ENCODE data around the gene LSAMP. TPM values are rescaled to one million over a fixed set of nuclear protein-coding genes. Genes with fewer than 3 reads are reported as not detected.

Gene LSAMP
- total and polyA plus RNA-seq, 2 of the 13 experiments (the other 11 are each of a cell fraction or from before 2014, with no cell fraction given) = not detected

DNA sequence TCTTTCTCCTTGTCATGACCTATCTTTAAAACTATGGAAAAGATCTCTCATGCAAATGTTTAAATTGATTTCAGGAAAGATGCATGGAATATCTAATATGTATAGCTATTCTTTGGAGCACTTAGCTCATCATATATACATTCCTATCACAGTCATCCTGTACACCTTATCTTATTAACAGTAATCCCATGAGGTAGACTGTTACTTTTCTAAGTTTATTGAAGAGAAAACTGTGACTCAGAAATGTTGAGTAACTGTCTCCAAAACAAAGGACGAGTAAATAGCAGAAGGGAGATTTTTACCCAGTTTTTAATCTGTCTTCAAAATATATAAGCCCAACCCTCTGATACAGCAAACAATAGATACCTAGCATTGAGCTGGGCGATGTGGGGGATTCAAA lies 513.7 kb downstream of the LSAMP start (continued):
- no peak for TF ChIP-seq SP2 (CRISPR knock-in tag; IDR thresholded peaks at IDR 0.05)
- no peak for TF ChIP-seq HOXA3 (CRISPR knock-in tag; IDR thresholded peaks at IDR 0.05)
- TF ChIP-seq FOXM1 (CRISPR knock-in tag; IDR thresholded peaks at IDR 0.05) = no peak
- no peak for TF ChIP-seq TARDBP (CRISPR knock-in tag; IDR thresholded peaks at IDR 0.05)
- TF ChIP-seq, protein P1, sequence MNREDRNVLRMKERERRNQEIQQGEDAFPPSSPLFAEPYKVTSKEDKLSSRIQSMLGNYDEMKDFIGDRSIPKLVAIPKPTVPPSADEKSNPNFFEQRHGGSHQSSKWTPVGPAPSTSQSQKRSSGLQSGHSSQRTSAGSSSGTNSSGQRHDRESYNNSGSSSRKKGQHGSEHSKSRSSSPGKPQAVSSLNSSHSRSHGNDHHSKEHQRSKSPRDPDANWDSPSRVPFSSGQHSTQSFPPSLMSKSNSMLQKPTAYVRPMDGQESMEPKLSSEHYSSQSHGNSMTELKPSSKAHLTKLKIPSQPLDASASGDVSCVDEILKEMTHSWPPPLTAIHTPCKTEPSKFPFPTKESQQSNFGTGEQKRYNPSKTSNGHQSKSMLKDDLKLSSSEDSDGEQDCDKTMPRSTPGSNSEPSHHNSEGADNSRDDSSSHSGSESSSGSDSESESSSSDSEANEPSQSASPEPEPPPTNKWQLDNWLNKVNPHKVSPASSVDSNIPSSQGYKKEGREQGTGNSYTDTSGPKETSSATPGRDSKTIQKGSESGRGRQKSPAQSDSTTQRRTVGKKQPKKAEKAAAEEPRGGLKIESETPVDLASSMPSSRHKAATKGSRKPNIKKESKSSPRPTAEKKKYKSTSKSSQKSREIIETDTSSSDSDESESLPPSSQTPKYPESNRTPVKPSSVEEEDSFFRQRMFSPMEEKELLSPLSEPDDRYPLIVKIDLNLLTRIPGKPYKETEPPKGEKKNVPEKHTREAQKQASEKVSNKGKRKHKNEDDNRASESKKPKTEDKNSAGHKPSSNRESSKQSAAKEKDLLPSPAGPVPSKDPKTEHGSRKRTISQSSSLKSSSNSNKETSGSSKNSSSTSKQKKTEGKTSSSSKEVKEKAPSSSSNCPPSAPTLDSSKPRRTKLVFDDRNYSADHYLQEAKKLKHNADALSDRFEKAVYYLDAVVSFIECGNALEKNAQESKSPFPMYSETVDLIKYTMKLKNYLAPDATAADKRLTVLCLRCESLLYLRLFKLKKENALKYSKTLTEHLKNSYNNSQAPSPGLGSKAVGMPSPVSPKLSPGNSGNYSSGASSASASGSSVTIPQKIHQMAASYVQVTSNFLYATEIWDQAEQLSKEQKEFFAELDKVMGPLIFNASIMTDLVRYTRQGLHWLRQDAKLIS (CRISPR knock-in tag; IDR thresholded peaks at IDR 0.05) = no peak

- no peak for TF ChIP-seq NFE2 (CRISPR knock-in tag; IDR thresholded peaks at IDR 0.05)
- no peak for TF ChIP-seq ATF2 (CRISPR knock-in tag; IDR thresholded peaks at IDR 0.05)
- TF ChIP-seq NPAS2 (CRISPR knock-in tag; IDR thresholded peaks at IDR 0.05; ENCODE audit: borderline replicate concordance) = no peak
- no peak for TF ChIP-seq PRPF4 (IDR thresholded peaks at IDR 0.05; ENCODE audit: low read depth, low read length, poor library complexity, severe bottlenecking)
- TF ChIP-seq ZNF503 (CRISPR knock-in tag; IDR thresholded peaks at IDR 0.05) = no peak
- TF ChIP-seq TBX3 (IDR thresholded peaks at IDR 0.05; ENCODE audit: borderline replicate concordance) = no peak
- no peak for TF ChIP-seq TCF7L2 (IDR thresholded peaks at IDR 0.05; ENCODE audit: low read depth, low read length)
- no peak for TF ChIP-seq HNF4A (CRISPR knock-in tag; IDR thresholded peaks at IDR 0.05)
- TF ChIP-seq MTF1 (CRISPR knock-in tag; IDR thresholded peaks at IDR 0.05) = no peak
- no peaks in the 10 kb centered on the region for H3K36me3 ChIP-seq (replicated peaks in 1 of 2; ENCODE audit: control insufficient read depth in 1 of 2, insufficient read depth in 2 of 2, low read length in 2 of 2)
- no peaks in the 10 kb centered on the region for H3K79me2 ChIP-seq (ENCODE audit: insufficient read depth, low read length)
- no peaks in the 10 kb centered on the region for H3K4me1 ChIP-seq (ENCODE audit: insufficient read depth, low read length)
- H3K27ac ChIP-seq (ENCODE audit: extremely low read length, insufficient read depth, low read length) = no peak overlapping the region
- H3K27me3 ChIP-seq (ENCODE audit: control insufficient read depth in 1 of 2, insufficient read depth in 2 of 2, low read length in 2 of 2) = peaks cover 0 to 5% of the 10 kb centered on the region in 2 experiments; a peak in 1 of 5 replicates
- H2AFZ ChIP-seq (ENCODE audit: low read length) = no peak overlapping the region
- DNase-seq (ENCODE audit: low spot score) = no peak
- no TSS peak for BruUV-seq (replicated peaks)
- H3K9me3 ChIP-seq (ENCODE audit: low read length) = no peaks in the 10 kb centered on the region
- no peak overlapping the region for H3K9ac ChIP-seq (ENCODE audit: insufficient read depth, low read depth, low read length)
- no peaks in the 10 kb centered on the region for H4K20me1 ChIP-seq (ENCODE audit: insufficient read depth, low read length)
- no peak for FAIRE-seq
- no peak for ATAC-seq
- in situ Hi-C loops (cut with HindIII; ENCODE audit: extremely low pct_ligation_motif_present, low pct_unique_long_range_greater_than_20kb) (no loop called here), intact Hi-C loops (cut with micrococcal nuclease; ENCODE audit: unreplicated experiment) (no loop called here)
- no peak overlapping the region for H3K4me3 ChIP-seq (replicated peaks in 1 of 3; ENCODE audit: insufficient read depth in 1 of 3, low read depth in 2 of 3, low read length in 3 of 3)
- ChIA-PET CTCF (ENCODE audit: low intra/inter-chr PET ratio, low total read pairs) (no interaction called here), POLR2A (no interaction called here)
- no peak overlapping the region for H3K4me2 ChIP-seq (ENCODE audit: low read depth, low read length)
- 28% methylated on average over 3 of the region's 3 CpGs for WGBS (ENCODE audit: low lambda C conversion rate)
Measured at GRCh38 chr3:115930922-115931321, 514.4 kb downstream of the LSAMP start.

Data from HepG2 (cell line).